ENCODE measurements around the gene SLC4A2. TPM values are rescaled to one million over a fixed set of nuclear protein-coding genes. Genes with fewer than 3 reads are reported as not detected.

Gene SLC4A2
- polyA plus RNA-seq, 2 donors = 35.7 to 45.5 TPM

GRCh38 chr7:151110941-151111645 is 51.7 kb downstream of the SLC4A2 start:
- no peaks in the 10 kb centered on the region for H3K36me3 ChIP-seq (ENCODE audit: control insufficient read depth in 2 of 2, insufficient read depth in 2 of 2, low read length in 1 of 2)
- H3K9me3 ChIP-seq (ENCODE audit: control insufficient read depth in 2 of 2, insufficient read depth in 1 of 2, low read depth in 1 of 2, low read length in 1 of 2) = peaks cover 0 to 2% of the 10 kb centered on the region in 2 donors
- H3K4me3 ChIP-seq (ENCODE audit: low read depth in 1 of 2, low read length in 2 of 2) = no peak overlapping the region
- no peaks in the 10 kb centered on the region for H3K27me3 ChIP-seq (ENCODE audit: control insufficient read depth in 1 of 2, insufficient read depth in 2 of 2, low read length in 2 of 2)
- WGBS, 2 donors = 22 to 28% methylated on average over 15 to 20 of the region's 20 CpGs
- no peak overlapping the region for H3K27ac ChIP-seq (ENCODE audit: low read depth in 2 of 2, low read length in 1 of 2)
- H3K4me1 ChIP-seq (ENCODE audit: control insufficient read depth in 2 of 2, insufficient read depth in 2 of 2, low read length in 1 of 2) = peaks cover 0 to 10% of the 10 kb centered on the region in 2 donors

DNA sequence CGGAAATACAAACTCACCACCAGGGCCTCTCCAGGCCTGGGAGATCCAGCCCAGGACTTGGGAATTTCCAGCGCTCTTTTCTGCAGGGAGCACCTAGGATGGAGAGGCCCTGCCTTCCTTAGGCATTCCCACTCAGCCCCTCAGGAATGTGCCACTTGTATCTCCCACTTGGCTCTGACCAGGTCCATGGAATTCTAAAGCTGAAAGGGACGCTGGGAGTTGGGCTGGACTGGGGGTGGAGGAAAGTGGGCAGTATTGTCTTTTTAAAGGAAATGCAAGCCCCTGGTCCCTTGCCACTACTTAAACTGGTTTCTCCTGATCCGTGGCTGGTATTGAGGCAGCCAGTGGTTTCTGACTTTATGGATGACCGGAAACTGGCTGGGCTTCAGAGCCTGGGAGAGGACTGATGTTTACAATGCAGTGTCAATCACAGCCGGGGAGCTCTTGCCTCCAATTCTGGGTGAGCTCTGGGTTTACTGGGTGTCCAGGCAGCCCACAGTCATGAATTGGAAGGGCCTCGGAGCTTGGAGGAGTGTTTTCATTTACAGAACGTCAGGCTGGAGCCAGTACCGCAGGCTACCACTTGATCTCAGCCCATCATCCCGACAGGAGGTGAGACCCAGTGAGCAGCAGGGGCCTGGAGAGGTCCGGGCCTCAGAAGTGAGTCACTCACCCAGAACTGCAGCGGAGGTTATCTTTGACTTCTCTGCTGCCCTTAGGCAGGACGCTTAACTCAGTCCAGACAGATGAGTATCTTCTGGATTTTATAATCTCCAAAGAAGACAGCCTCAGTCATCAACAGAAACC is 54.2 kb downstream of the SLC4A2 start:
- Histone ChIP-seq H3K4me1 (ENCODE audit: control insufficient read depth in 2 of 2, insufficient read depth in 2 of 2, low read length in 1 of 2) (peaks cover 0 to 10% of the 10 kb centered on the region in 2 donors), H3K27ac (ENCODE audit: low read depth in 2 of 2, low read length in 1 of 2) (peak overlapping the region; percentile 71 to 96), H3K9me3 (ENCODE audit: control insufficient read depth in 2 of 2, insufficient read depth in 1 of 2, low read depth in 1 of 2, low read length in 1 of 2) (peaks cover 0 to 2% of the 10 kb centered on the region in 2 donors), H3K27me3 (ENCODE audit: control insufficient read depth in 1 of 2, insufficient read depth in 2 of 2, low read length in 2 of 2) (no peaks in the 10 kb centered on the region), H3K36me3 (ENCODE audit: control insufficient read depth in 2 of 2, insufficient read depth in 2 of 2, low read length in 1 of 2) (peaks cover 1 to 20% of the 10 kb centered on the region in 2 donors), H3K4me3 (ENCODE audit: low read depth in 1 of 2, low read length in 2 of 2) (peak overlapping the region; percentile 72 to 75)
- 46 to 56% methylated on average over 13 of the region's 13 CpGs for WGBS, 2 donors

DNA sequence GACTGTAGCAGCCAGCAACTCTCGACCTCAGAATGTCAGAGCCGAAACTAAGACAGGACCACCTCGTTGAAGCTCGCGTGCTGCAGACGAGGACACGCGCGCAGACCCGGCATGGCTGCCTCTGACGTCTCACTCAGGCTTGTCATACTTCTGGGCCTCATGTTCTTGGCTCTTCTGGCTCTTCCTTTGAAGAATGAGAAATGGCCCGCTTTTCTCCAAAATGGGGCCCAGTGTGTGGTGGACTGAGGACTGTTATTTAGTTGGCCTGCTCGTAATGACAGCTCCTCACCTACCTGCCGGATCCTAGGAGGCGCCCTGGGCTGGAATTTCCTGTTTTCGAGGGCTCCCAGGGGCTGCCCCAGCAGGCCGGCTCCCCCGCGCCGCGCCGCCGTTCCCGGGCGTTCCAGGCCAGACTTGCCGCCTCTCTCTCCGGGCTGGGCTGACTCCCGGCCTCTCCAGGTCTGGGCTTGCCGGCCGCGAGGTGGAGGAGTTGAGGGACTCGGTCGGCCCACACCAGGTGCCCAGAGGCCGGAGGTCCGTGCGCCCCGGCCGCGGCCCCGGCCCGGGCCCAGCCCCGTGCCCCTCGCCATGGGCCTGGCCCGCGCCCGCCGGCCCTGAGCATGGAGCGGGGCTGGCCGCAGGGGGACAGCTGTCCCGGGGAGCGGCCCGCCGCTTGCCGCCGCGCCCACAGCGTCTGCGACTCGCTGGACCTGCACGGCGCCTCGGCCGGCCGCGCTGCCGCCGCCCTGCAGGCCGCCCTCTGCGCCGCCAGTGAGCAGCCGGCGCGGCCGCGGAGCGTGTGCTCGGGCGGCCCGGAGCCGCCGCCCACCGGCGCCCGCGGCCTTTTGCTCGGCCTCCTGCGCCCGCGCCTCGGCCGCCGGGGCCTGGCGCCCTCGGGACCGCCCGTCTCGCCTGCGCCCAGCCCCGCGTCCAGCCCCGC is 55.0 kb downstream of the SLC4A2 start:
- peaks cover 0 to 10% of the 10 kb centered on the region in 2 donors for H3K4me1 ChIP-seq (ENCODE audit: control insufficient read depth in 2 of 2, insufficient read depth in 2 of 2, low read length in 1 of 2)
- no peaks in the 10 kb centered on the region for H3K27me3 ChIP-seq (ENCODE audit: control insufficient read depth in 1 of 2, insufficient read depth in 2 of 2, low read length in 2 of 2)
- WGBS, 2 donors = 19 to 26% methylated on average over 78 to 101 of the region's 101 CpGs

DNA sequence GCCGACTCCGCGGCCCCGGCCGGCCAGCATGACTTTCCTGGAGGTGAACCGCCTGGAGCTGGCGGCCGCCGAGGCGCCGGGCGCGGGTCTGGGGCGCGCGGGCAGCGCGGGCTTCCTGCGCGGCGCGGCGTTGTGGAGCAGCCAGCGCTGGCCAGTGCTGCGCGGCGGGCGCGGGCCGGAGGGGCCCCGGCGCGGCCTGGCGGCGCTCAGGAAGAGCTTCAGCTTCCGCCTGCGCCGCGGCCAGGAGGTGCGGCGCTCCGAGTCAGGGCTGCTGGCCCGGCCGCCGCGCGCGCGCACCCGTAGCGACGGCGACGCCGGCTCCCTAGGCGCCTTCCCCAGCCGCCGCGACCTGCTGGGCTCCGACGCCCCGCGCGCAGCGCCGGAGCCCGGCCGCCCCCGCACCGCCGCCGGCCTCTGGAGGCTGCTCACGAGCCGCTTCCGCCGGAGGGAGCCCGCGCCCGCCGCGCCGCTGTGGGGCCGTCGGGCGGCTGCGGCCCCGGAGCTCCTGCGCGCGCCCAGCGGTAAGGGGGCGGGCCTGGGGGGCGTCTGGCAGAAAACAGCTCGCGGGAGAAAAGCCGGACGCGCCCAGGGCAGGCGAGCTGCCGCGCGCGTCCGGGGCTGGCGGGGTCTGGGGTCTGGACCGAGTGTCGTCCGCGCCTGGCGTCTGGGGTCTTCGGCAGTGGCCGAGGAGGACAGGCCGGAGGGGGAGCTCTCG is 55.9 kb downstream of the SLC4A2 start:
- H3K4me1 ChIP-seq (ENCODE audit: control insufficient read depth in 2 of 2, insufficient read depth in 2 of 2, low read length in 1 of 2) = peaks cover 0 to 10% of the 10 kb centered on the region in 2 donors
- H3K4me3 ChIP-seq (ENCODE audit: low read depth in 1 of 2, low read length in 2 of 2) = peak overlapping the region; percentile 72 to 75
- H3K9me3 ChIP-seq (ENCODE audit: control insufficient read depth in 2 of 2, insufficient read depth in 1 of 2, low read depth in 1 of 2, low read length in 1 of 2) = peaks cover 0 to 2% of the 10 kb centered on the region in 2 donors
- WGBS, 2 donors = 5 to 10% methylated on average over 61 to 114 of the region's 114 CpGs
- H3K27me3 ChIP-seq (ENCODE audit: control insufficient read depth in 1 of 2, insufficient read depth in 2 of 2, low read length in 2 of 2) = no peaks in the 10 kb centered on the region
- H3K36me3 ChIP-seq (ENCODE audit: control insufficient read depth in 2 of 2, insufficient read depth in 2 of 2, low read length in 1 of 2) = peaks cover 4 to 37% of the 10 kb centered on the region in 2 donors
- H3K27ac ChIP-seq (ENCODE audit: low read depth in 2 of 2, low read length in 1 of 2) = peak overlapping the region; percentile 71 to 96

More for the DNA sequence above, 55.0 kb downstream of the SLC4A2 start:
- Histone ChIP-seq H3K4me3 (ENCODE audit: low read depth in 1 of 2, low read length in 2 of 2) (peak overlapping the region; percentile 72 to 75), H3K36me3 (ENCODE audit: control insufficient read depth in 2 of 2, insufficient read depth in 2 of 2, low read length in 1 of 2) (peaks cover 4 to 29% of the 10 kb centered on the region in 2 donors), H3K9me3 (ENCODE audit: control insufficient read depth in 2 of 2, insufficient read depth in 1 of 2, low read depth in 1 of 2, low read length in 1 of 2) (peaks cover 0 to 2% of the 10 kb centered on the region in 2 donors), H3K27ac (ENCODE audit: low read depth in 2 of 2, low read length in 1 of 2) (peak overlapping the region; percentile 71 to 96)

GRCh38 chr7:151115836-151116418 is 56.5 kb downstream of the SLC4A2 start:
- Histone ChIP-seq H3K4me3 (ENCODE audit: low read depth in 1 of 2, low read length in 2 of 2) (peak overlapping the region; percentile 72 to 75), H3K27me3 (ENCODE audit: control insufficient read depth in 1 of 2, insufficient read depth in 2 of 2, low read length in 2 of 2) (no peaks in the 10 kb centered on the region), H3K36me3 (ENCODE audit: control insufficient read depth in 2 of 2, insufficient read depth in 2 of 2, low read length in 1 of 2) (peaks cover 11 to 43% of the 10 kb centered on the region in 2 donors), H3K27ac (ENCODE audit: low read depth in 2 of 2, low read length in 1 of 2) (peak overlapping the region; percentile 89 to 96), H3K4me1 (ENCODE audit: control insufficient read depth in 2 of 2, insufficient read depth in 2 of 2, low read length in 1 of 2) (peaks cover 0 to 10% of the 10 kb centered on the region in 2 donors), H3K9me3 (ENCODE audit: control insufficient read depth in 2 of 2, insufficient read depth in 1 of 2, low read depth in 1 of 2, low read length in 1 of 2) (peaks cover 0 to 2% of the 10 kb centered on the region in 2 donors)
- WGBS, 2 donors = 53 to 54% methylated on average over 13 to 14 of the region's 14 CpGs

- H3K4me3 ChIP-seq (ENCODE audit: low read depth in 1 of 2, low read length in 2 of 2) = peak overlapping the region; percentile 48 to 49
- peaks cover 15 to 52% of the 10 kb centered on the region in 2 donors for H3K36me3 ChIP-seq (ENCODE audit: control insufficient read depth in 2 of 2, insufficient read depth in 2 of 2, low read length in 1 of 2)
- H3K4me1 ChIP-seq (ENCODE audit: control insufficient read depth in 2 of 2, insufficient read depth in 2 of 2, low read length in 1 of 2) = peaks cover 0 to 10% of the 10 kb centered on the region in 2 donors
- no peaks in the 10 kb centered on the region for H3K27me3 ChIP-seq (ENCODE audit: control insufficient read depth in 1 of 2, insufficient read depth in 2 of 2, low read length in 2 of 2)
- peaks cover 0 to 2% of the 10 kb centered on the region in 2 donors for H3K9me3 ChIP-seq (ENCODE audit: control insufficient read depth in 2 of 2, insufficient read depth in 1 of 2, low read depth in 1 of 2, low read length in 1 of 2)
- WGBS, 2 donors = 61 to 79% methylated on average over 27 of the region's 27 CpGs
- H3K27ac ChIP-seq (ENCODE audit: low read depth in 2 of 2, low read length in 1 of 2) = peak overlapping the region; percentile 89 to 96
Measured at GRCh38 chr7:151116603-151117440, 57.4 kb downstream of the SLC4A2 start.

DNA sequence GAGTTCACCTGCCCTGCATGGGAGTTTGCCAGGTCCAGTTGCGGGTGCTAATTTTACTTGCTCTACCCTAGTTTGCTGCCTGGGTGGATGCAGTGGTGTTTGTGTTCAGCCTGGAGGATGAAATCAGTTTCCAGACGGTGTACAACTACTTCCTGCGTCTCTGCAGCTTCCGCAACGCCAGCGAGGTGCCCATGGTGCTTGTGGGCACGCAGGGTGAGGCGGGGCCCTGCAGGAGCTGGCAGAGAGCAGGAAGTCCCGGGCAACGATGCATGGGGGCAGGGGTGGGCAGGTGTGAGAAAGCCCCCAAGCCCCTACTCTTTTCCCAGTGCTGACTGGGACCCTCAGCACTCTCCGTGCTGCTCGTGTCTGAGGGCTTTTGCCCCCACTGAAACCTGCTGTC is 58.2 kb downstream of the SLC4A2 start:
- Histone ChIP-seq H3K4me1 (ENCODE audit: control insufficient read depth in 2 of 2, insufficient read depth in 2 of 2, low read length in 1 of 2) (peaks cover 0 to 10% of the 10 kb centered on the region in 2 donors), H3K36me3 (ENCODE audit: control insufficient read depth in 2 of 2, insufficient read depth in 2 of 2, low read length in 1 of 2) (peaks cover 15 to 57% of the 10 kb centered on the region in 2 donors), H3K27me3 (ENCODE audit: control insufficient read depth in 1 of 2, insufficient read depth in 2 of 2, low read length in 2 of 2) (no peaks in the 10 kb centered on the region), H3K4me3 (ENCODE audit: low read depth in 1 of 2, low read length in 2 of 2) (peak overlapping the region in 1 of 2 donors; percentile 48), H3K9me3 (ENCODE audit: control insufficient read depth in 2 of 2, insufficient read depth in 1 of 2, low read depth in 1 of 2, low read length in 1 of 2) (peaks cover 0 to 2% of the 10 kb centered on the region in 2 donors), H3K27ac (ENCODE audit: low read depth in 2 of 2, low read length in 1 of 2) (no peak overlapping the region)
- WGBS, 2 donors = 58 to 65% methylated on average over 12 of the region's 12 CpGs
